ENCODE measurements around the gene ZHX3.

Gene ZHX3

DNA sequence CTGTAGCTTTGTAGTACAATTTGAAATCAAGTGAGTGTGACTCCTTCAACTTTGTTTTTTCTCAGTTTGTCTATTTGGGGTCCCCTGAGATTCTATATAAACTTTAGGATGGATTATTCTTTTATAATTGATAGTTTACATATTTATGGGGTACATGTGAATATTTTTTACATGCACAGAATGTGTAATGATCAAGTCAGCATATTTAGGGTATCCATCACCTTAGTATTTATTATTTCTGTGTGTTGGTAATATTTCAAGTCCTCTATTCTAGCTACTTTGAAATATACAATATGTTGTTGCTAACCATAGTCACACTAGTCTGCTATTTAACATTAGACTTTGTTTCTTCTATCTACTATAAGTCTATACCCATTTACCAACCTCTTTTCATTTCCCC lies 129.9 kb downstream of the ZHX3 start:
- TF ChIP-seq, protein P1, sequence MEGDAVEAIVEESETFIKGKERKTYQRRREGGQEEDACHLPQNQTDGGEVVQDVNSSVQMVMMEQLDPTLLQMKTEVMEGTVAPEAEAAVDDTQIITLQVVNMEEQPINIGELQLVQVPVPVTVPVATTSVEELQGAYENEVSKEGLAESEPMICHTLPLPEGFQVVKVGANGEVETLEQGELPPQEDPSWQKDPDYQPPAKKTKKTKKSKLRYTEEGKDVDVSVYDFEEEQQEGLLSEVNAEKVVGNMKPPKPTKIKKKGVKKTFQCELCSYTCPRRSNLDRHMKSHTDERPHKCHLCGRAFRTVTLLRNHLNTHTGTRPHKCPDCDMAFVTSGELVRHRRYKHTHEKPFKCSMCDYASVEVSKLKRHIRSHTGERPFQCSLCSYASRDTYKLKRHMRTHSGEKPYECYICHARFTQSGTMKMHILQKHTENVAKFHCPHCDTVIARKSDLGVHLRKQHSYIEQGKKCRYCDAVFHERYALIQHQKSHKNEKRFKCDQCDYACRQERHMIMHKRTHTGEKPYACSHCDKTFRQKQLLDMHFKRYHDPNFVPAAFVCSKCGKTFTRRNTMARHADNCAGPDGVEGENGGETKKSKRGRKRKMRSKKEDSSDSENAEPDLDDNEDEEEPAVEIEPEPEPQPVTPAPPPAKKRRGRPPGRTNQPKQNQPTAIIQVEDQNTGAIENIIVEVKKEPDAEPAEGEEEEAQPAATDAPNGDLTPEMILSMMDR (IDR thresholded peaks at IDR 0.05; ENCODE audit: insufficient read depth, low read length, missing control alignments): no peak
- CTCF ChIA-PET: interaction anchor here (1.5 to 1.9 kb wide), 2 partner anchors 15 to 153 kb away, joined by 4 to 8 read pairs; partner anchors contain the start of gene LPIN3
- DNase-seq (ENCODE audit: low read depth, low spot score): no peak
- POLR2A ChIA-PET: no interaction called here
- no peak overlapping the region for H3K4me3 ChIP-seq (ENCODE audit: low read depth, low read length)

DNA sequence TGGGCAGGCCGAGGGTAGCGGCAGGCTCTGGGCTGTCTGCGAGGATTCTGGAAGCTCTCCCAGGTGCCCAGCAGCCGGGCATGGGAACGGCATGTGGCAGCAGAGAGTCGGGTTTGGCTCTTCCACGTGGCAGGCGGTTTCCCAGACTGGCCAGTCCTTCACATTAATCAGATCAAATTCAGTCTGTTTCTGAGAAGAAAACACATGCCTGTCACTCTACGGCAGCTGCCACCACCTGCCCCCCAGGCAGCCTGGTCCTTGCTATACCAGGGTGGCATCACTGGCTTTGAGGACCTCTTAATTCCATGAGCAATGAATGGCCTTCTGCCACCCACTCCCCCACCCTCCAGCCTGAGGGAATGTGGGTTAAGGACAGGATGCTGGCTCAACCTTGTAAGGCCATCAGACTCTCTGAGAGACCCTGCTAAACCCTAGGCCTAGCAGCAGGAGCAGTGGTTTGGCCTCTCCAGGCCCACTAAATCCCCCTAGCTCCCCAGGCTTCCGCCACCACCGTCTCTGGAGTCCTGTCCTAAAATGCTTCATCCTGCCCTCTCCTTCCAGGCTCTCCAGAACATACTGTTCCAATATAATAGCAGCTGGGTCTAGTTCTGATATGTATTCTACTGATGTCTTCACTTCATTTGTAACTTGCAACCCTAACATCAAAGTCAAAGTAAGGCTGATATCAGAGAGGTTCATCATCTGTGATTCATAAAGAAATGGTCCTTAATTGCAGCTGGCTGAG lies 132.3 kb downstream of the ZHX3 start:
- TF ChIP-seq, protein P1 (IDR thresholded peaks at IDR 0.05; ENCODE audit: insufficient read depth, low read length, missing control alignments): no peak
- ChIA-PET POLR2A (no interaction called here), CTCF (interaction anchor here (0.8 to 1.6 kb wide), 4 partner anchors 12 to 156 kb away, joined by 3 to 6 read pairs (median 4); partner anchors contain the start of gene LPIN3)
- H3K4me3 ChIP-seq (ENCODE audit: low read depth, low read length): no peak overlapping the region
- no peak for DNase-seq (ENCODE audit: low read depth, low spot score)

DNA sequence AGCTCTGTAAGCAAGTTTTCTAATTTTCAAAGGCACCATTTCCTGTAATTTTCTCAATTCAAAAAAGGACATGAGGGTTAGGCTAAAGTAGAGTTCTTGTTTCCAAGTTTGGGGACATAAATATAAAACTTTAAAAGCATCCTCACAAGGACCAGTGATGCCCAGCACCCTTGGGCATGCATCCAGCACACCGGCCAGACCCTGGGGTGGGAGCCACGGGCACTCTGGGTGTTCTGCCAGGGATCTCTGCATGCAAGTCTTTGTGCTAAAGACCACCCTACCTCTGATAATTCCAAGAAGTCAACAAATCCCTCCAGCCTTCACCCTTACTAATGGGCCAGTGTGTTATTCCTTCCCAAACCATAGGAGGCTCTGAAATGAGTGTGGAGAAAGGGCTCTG lies 133.7 kb downstream of the ZHX3 start:
- ChIA-PET CTCF (interaction anchor here (1.6 kb wide), 1 partner anchor 11 kb away, joined by 6 read pairs; no protein-coding TSS in a partner anchor), POLR2A (no interaction called here)
- no peak for DNase-seq (ENCODE audit: low read depth, low spot score)
- H3K4me3 ChIP-seq (ENCODE audit: low read depth, low read length): no peak overlapping the region
- TF ChIP-seq, protein P1 (IDR thresholded peaks at IDR 0.05; ENCODE audit: insufficient read depth, low read length, missing control alignments): no peak

DNA sequence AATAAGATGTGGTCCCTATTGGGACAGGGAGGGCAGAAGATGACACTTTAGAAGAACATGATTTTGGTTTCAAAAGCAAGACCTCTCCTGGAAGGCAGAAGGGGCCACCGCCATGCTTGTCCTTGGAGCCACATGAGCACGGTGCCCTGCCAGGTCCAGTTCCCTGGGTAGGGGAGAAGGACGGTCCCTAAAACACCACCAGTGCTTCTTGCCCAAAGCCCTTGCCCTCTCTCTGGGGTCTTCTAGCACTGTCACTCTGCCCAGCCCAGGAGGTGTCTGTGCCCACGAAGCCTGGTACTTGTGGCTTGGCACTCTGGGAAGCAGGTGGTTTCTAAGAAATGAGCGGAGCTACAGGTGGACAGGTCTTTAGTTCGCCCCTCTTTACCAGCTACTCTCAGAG lies 134.1 kb downstream of the ZHX3 start:
- no peak overlapping the region for H3K4me3 ChIP-seq (ENCODE audit: low read depth, low read length)
- TF ChIP-seq, protein P1 (IDR thresholded peaks at IDR 0.05; ENCODE audit: insufficient read depth, low read length, missing control alignments): no peak
- ChIA-PET CTCF (no interaction called here), POLR2A (no interaction called here)
- no peak for DNase-seq (ENCODE audit: low read depth, low spot score)

DNA sequence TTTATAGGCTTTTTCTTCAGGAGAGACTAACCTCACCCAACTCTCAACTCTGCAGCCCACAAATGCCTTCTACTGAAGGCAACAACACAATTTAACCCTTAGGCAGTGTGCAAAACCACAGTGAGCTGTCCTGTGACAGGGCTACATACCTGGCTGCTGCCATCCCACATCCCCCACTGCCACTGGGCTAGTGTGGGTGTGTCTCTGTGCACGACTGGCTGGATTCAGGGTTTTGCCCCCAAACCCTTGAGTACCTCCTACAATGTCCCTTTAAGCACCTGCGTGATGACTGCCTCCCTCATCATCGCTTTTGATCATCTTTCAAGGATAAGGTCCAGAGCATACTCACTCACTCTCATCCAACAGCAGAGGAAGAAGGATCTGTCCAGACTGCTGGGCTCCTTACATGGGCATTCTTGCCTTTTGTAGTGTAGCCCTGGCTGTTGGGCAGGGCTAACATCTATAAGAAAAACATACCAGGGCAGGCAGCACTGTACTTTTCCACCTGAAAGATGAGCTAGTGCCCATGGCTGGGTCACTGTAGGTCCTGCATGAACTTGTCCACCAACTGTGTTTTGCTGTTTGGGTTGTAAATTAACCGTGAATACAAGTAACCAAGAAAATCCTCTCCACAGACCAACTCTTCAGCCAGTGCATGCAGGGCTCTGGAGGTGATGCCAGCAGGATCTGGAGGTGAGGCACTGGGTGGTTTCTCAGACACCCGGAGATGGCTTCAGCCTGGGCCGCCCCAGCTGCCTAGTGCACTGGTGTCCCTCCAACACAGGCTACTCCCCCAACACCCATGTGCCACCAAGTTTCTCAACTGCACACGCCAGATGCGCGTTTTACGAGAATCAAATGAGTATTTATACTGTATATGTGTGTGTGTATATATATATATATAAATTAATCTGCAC lies 135.0 kb downstream of the ZHX3 start:
- ChIA-PET CTCF (interaction anchor here (0.8 to 3.2 kb wide), 4 partner anchors 8 to 157 kb away, joined by 3 to 18 read pairs (median 8); partner anchors contain the start of gene LPIN3), POLR2A (no interaction called here)
- no peak overlapping the region for H3K4me3 ChIP-seq (ENCODE audit: low read depth, low read length)
- TF ChIP-seq, protein P1 (IDR thresholded peaks at IDR 0.05; ENCODE audit: insufficient read depth, low read length, missing control alignments): no peak
- DNase-seq (ENCODE audit: low read depth, low spot score): no peak

DNA sequence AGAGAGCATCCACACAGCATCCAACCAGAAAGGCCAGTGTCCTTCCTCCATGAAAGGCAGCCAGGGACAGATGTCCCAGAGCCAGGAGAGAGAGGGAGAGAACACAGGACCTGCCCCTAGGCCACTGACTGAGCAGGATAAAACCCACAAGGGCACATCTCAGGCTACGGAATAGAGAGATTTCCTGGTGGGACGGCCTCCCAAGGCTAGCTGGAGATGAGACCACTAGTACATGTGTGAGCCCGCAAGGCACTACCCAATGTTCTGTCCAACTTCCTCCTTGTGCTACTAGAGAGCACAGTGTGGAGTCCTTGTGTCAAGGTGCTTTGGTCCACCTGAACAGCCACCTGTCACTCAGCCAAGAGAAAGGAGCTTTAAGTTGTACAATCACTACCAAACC lies 136.0 kb downstream of the ZHX3 start:
- POLR2A ChIA-PET: no interaction called here
- CTCF ChIA-PET: interaction anchor here (0.8 to 3.2 kb wide), 5 partner anchors 9 to 158 kb away, joined by 3 to 18 read pairs (median 3); partner anchors contain the start of gene LPIN3
- H3K4me3 ChIP-seq (ENCODE audit: low read depth, low read length): no peak overlapping the region
- no peak for DNase-seq (ENCODE audit: low read depth, low spot score)
- TF ChIP-seq, protein P1 (IDR thresholded peaks at IDR 0.05; ENCODE audit: insufficient read depth, low read length, missing control alignments): no peak

Data from AG04449 (cell line).